Stimulated activated CD8-positive, alpha-beta memory T cell treated with anti-CD3 and anti-CD28 coated beads, Interleukin-7, amount 100 ng/mL, for 48 hours (primary cell): ENCODE data around the gene RAB17.
"Not testable (repeated sequence)": the region's sequence is repeated elsewhere in the genome, so short reads cannot be mapped to it uniquely, and the experiment has no call there.

Source experiments
- DNase-seq, 2 donors: peaks; one replicate each; pipeline ENCODE4 v3.0.0-alpha.2; 2020; ENCODE audit warnings: low read depth in 1 of 2; ENCODE audit errors: extremely low read depth in 1 of 2

RAB17 gene

DNA sequence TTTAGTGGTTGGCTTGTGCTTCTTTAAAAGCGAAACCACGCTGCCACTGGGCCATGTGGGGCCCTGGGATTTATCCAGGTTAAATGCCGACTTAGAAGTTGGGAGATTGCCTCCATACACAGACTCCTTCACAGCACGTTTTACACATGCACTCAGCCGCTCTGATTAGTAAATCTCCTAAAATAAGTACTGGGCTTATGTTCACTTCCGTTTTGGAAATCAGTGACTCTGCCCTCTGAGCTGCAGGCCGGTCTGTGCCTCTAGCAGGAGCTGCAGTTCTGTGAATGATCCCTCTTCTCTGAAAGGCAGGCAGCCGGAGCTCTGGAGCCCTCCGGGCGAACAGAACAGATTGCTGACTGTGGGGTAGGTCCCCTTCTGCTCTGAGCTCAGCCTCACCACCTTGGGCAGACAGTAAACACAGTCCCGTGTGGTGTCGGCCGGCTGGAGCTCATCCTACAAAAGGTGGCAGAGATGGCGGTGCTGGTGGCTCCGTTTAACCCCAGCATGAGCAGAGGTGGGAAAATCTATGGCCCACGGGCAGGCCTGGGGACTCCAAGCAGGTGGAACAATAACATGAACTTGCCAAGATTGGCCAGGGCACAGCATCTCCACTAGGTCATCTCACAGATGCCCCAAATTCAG is 9.8 kb upstream of the RAB17 start:
- no peak for DNase-seq

DNA sequence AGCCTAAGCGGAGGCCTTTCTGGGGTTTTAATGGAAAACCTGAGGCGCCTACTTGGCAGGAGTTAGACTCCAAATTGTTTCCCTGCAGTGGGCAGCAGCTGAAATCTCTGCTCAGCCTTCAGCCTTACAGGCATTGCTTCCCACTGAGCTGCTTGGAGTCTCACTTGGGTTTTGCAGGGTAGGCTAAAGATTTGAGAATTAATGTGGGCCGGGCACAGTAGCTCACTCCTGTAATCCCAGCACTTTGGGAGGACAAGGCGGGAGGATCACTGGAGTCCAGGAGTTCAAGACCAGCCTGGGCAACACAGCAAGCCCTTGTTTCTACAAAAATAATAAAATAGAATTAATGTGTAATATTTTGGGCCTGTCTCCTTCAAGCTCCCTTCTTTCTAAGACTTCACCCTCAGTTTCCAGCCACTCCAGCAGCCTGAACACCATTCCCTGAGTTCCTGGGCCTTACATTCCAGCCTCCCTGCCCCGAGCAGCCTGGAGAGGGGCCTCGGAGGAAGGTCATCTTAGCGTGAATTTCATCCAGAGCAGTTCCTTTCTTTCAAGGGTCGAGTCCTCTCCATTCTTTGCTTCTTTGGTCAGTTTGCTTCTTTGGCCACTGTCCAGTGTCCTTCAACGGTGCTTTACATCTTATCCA is 9.1 kb upstream of the RAB17 start:
- DNase-seq, result no peak

DNA sequence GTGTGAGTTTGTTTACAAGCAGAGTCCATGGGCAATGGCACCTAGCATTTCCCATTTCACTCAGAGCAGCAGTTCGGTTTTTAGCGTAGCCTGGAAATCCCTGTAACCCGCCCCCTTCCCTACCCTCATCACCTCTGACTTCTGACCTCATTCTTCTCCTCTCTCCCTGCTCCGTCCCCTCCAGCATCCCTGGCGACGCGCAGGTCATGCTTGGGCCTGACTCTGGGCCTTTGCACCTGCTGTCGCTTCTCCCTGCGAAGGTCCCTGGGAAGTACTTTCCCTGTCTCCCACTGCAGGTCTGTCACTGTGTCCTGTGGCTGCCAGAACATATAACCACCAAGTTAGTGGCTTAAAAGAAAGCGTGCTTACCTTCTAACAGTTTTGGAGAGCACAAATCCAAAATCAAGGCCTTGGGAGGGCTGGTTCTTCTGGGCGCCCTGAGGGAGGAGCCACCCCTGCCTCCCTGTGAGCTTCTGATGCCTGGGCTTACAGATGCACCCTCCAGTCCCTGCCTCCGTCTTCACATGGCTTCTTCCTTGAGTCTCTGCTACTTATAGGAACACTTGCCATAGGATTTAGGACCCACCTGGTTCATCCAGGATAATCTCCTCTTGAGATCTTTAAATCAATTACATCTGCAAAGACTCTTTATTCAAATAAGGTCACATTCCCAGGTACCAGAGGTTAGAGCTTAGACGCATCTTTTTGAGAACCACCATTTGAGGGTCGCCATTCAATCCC is 8.1 kb upstream of the RAB17 start:
- no peak for DNase-seq

DNA sequence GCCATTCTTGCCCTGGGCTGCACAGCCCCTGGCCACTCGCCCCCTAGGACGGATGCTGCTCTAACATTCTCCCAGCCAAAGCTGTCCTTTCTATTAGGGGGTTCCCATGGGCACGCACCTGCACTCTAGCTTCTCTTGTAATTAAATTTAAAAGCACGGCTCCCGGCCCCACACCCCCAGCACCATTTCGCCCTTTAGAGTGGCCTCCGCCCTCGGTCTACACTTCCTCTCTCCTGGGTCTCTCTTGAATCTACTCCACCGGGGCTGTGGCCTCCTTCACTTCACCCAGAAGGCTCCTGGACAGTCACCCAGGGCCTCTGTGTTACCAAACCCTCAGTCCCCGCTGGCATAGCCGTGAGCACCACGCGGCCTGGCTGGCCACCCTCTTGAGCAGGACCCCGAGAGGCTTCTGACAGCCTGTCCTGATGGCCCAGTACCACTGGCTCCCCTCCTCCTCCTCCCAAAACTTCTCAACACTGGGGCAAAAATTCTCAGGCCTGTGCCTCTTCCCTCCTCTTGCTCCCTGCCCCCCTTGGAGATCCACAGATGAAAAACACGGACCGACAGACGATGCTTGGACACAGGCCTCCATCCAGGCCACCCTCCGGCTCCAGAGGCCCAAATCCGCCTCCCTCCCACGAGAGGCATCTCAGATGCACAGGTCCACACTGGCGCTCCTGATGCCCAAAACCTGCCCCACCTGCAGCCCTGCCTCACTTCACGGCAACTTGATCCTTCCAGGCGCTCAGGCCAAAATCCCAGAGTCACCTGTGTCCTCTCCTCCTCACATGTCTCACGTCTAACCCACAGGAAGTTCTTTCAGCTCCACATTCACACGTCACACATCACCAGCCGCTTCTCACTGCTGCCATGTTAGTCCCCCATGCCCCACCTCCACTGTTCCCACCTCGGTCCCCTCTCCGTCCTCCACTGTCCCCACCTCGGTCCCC is 6.9 kb upstream of the RAB17 start:
- no peak for DNase-seq

DNA sequence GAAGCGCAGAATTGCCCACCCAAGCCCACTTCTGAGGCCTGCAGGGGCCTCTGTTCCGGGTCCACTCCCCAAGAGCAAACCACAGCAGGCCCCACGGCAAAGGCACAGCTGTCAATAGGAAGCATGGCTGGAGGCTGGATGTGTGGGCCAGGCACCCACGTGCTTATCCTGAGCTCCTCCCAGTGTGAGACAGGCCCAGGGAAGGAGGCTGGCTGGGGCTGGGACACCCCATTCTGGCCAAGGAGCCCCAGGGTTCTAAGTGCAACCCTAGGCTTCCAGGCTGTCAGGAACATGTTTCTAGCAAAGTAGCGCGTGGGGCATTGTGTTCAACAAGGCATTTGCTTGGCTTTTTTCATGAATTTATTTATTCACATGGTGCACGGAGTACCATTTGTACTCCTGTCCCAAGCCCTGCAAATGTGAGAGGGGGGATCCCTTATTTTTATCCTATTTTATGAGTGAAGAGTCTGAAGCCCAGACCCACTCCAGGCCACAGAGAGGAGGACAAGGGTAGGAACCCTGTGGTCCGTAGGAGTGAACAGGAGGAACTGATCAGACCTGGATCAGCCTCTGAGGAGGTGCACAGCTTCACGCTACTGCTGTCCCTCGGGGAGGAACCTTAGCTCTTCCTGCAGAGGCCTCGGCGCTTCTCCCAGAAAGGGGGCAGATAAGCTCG is 6.1 kb upstream of the RAB17 start:
- DNase-seq, result no peak

DNA sequence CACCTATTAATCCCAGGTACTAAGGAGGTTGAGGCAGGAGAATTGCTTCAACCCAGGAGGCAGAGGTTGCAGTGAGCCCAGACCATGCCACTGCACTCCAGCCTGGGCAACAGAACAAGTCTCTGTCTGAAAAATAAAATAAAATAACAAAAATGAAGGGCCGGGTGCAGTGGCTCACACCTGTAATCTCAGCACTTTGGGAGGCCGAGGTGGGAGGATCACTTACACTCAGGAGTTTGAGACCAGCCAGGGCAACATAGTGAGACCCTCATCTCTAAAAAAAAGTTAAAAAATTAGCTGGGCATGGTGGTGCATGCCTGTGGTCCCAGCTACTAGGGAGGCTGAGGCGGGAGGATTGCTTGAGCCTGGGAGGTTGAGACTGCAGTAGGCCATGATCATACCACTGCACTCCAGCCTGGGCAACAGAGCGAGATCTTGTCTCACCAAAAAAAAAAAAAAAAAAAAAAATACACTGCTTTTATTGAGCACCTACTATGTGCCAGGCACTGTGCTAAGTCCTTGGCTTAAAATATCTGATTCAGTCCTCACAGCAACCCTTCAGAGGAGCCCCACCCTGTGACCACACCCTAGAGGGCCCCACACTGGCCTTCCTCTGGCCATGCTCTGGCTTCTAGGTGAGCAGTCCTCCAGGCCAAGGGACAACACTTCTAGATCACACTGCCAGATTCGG is 5.4 kb upstream of the RAB17 start:
- DNase-seq, result not testable (repeated sequence)

DNA sequence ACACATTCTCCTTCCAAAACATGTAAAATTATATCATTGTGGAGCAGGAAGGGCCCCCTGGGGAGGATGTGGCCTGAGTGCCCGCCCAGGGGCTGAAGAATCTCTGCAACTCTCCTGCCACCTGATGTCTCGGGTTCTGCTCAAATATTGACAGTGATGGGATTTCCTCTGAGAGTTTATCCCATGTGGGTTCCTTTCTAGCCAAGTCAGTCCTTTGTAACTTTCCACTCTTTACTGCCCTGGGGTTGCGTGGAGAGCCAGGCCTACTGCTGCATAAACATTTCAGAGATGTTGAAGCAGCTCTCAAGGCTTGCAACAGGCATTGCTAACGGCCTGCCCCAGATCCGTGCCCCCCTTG is 4.0 kb upstream of the RAB17 start:
- no peak for DNase-seq

DNA sequence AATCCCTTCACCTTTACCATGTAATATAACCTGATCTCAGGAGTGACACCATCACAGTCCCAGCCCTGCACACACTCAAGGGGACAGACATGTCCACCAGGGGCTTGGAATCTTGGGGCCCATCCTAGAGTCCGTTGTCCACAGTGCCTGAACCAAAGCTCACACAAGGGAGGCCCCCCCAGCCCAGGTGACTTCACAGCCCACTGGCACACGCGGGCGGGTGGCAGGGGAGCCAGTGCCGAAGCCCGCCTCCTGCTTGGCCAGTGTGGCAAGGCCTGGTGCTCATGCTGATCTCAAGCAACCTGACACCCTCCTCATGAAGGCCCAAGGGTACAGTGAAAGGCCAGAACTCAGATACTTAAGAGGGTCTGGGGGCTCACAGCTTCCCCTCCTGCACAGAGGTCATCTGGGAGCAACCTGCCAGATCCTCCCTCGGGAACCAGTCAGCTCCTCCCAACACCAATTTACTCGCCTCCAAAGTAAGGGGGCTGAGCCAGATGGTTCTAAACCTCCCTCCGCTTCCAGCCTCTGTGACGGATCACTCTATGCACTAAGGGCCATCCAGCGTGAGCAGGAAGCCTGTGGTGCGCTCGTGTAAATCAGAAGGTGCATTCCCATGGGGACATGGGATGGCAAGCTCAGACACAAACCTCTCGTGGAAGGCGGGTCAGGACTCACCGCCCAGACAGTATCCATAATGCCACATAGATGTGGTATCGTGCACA is 3.2 kb upstream of the RAB17 start:
- no peak for DNase-seq

DNA sequence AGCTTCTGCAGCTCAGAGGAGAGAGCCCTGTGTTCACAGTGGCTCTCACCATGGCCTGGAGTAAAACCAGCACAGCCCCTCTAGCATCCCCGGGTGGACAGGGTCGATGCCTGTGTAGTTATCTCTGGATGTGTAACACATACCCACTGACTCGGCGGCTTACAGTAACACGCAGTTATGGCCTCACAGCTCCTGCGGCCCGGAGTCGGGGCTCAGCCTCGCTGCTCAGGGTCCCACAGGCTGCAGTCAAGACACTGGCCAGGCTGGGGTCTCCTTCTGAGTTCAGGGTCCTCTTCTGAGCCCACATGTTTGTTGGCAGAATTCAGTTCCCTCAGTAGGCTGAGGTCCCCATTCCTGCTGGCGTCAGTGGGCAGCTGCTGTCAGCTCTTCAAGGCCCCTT is 2.5 kb upstream of the RAB17 start:
- no peak for DNase-seq

DNA sequence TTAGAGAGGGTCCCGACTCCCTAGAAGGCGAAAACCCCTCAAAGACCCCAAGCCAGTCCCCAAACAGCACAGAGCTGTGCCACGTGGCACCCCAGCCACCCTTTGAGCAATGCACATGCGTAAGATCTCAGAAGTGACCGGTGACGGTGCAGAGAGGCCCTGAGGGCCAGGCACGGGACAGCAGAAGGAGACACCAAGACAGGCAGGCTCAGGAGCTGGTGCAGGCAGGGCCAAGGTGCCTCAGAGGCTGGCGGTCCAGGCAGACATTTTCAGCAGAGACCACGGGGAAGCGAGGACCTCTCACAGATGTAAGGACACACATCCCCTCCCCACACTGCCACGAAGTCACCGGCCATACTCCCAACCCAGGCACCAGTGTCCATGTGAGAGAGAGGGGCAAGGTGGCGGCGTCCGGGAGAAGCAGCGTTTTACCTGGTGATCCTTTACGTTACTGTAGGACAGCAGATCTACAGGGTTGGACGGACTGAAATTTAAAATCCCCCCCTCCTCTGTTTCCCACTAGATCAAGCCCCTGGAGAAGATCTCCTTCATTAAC is 2.0 kb upstream of the RAB17 start:
- no peak for DNase-seq

DNA sequence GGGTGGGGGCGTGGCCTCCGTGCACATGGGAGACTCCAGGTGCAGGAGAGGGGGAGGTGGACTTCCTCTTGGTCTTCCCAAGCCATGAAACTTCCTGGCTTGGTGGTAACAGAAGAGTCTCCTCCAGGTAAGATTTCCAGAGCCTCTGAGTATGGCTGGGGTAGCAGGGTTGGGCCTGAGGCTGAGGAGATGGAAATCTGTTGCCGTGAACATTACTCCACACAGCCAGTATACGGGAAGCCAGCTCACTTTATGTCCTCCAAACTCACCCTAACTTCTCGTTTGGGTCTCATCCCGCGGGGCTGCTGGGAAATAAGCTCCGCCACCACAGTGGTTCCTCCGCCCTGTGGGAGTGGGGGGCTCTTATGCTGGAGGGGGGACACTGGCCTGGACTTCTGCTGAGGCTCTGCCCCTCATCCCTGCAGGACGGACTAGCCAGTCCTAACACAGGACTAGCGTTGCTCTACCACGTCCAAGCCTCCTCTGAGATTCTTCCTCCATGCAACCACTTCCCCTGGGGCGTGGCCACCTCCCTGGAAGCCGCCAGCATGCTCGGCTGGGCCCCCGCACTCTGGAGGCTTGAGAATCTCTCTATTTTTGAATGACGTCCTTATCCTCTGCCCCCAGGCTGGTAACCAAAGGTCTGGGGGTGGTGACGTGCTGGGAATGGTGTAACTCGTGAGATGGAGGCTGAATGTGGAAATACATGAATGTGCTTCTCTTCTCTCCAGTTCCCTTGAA is 777 bp upstream of the RAB17 start:
- no peak for DNase-seq

DNA sequence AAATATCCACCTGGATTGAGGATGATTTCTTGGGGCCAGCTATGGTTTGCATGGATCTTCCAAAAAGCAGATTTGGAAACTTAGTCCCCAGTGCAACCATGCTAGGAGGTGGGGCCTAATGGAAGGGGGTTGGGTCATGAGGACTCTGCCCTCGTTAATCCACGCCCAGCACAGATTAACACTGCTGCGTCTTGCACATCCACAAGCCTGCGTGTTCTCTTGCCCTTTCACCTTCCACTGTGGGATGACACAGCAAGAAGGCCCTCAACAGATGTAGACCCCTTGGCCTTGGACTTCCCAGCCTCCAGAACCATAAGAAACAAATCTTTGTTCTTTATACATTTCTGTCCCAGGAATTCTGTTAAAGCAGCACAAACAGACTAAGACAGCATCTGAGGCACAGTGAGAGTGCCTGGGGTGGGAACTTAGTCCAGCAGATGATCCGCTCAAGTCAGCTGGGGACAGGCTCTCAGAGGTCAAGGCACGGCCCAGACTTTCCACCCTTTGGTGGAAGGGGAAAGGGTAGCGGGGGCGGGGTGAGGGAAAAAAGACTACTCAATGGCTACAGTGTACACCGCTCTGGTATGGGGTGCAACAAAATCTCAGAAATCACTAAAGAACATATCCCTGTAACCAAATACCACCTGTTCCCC is 2.4 kb downstream of the RAB17 start:
- DNase-seq, result no peak

DNA sequence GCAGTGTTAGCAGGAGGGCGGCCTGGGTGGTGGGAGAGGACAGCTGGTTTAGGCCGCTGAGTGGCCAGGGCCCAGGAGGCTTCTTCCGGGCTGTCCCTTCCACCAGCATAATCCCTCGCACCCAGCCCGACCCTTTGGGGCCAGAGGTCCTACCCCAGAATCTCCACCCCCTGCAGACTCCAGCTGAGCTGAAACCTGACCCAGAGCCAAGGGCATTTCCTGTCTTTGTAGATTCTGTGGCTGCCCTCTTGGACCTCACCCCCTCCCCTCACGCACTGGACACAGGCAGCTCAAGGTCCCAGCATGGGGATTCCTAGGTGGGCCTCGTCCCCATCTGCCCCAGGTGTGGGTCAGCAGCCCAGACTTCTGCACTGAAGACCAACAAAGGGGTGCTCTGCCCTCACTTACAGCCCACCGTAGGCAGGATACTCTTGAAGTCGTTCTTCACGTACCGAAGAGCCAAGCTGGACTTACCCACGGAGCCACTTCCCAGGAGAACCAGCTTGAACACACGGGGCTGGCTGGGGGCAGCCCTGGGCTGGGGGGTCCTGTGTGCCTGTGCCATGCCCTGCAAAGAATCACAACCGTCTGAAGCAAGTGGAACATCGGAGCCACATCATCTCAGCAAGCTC is 4.8 kb downstream of the RAB17 start:
- DNase-seq, result no peak

DNA sequence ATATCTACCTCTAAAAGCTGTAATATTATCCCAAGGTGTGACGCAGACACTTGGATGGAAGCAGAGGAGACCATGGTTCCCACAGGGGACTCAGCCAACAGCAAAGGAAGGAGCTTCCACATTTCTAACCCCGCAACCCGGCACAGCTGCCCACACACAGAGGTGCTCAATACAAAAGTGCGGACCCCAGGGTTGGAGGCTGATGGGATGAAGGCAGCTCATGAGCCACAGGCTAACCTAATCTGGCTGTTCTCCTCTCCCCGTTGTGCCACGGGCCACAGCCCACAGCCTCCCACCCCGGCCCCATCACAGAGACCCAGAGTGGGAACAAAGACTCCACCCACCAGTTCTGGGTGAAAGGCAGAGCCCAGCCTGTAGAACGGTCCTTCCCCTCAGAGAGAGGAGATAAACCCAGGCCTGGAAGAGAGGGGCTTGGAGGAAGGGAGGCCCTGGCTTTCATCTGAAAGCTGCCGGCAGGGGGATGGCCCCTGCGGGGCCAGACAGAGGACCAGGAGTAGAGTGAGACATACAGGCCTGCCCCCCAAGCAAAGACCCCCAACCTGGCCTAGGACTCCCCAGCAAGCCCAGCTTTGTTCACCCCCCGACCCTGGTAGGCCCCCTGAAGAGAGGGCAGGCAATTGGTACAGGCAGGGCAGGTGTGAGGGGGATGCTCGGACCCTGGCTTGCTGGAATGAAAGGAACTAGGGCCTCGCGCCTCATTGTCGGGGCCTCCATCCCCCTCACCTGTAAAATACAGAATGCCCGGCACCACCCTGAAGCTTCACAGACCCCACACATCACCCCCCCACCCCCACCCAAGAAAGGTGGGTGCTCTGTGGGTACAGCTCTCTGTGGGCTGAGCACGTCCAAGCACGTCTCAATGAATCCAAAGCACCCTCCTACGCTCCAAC is 6.9 kb downstream of the RAB17 start:
- DNase-seq, result no peak

DNA sequence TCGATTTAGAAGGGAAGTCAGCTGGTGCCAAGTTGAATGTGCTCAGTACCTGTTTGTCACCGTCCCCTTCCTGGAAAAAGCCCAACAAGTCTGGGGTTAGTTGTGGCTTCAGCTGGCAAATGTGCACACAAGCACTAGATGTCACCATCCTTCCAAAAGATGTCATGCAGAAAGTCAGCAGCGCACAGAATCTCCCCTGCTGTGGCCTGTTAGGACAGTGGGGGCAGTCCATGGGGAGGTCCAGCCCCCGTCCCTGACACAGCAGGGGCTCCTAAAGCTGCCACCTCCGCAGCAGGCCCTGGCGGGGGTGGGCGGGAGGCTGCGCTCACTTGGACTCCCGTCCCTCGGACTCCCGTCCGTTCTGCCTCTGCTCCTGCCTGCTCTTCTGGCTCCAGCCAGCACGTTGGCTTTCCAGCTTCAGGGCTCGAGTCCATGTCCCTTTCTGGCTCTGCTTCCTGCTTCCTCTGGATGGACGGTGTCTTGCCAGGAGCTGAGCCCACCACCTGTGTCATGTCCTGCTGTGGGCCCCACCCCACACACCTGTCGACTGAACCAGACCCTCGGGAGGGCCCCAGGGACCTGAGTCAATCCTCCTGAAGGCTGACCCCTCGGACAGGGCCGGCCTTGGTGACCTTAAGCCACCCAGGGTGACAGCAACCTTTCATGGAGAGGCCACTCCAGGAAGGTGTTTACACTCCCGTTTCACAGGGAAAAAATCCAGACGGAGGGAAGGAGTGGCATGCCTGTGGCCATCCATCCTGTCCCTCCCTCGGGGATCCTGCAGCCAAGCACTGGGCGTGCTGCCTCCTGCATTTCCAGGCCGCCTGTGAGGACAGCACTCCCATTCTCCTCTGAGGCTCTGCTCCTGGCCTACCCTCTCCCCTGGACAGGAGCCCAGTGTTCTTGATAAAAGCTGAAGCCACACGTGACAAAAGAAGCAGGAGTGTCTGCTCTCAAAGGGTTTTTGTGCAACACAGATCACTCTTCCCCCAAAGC is 8.5 kb downstream of the RAB17 start:
- peak; percentile 16 to 70 for DNase-seq
